HepG2 (cell line): ENCODE measurements around the gene RSL1D1. TPM values are rescaled to one million over a fixed set of nuclear protein-coding genes. Genes with fewer than 3 reads are reported as not detected.

ENCODE experiments used
- ATAC-seq: fragments of 200-7000 bp; cut with Tn5 transposase; 3 replicates; pipeline ENCODE4 v1.9.1; 2020; ENCODE audit warnings: mild to moderate bottlenecking, moderate library complexity
- BruUV-seq: library from RNA; stranded (reverse); fragments of 400-500 nt; replicated peaks from 2 replicates; lab custom pipeline; 2021; lab: Mats Ljungman, UMichigan
- CTCF ChIA-PET: fragments of 300-600 bp; formaldehyde crosslinking; extraction: SDS; loops from one replicate; lab custom pipeline; 2021; ENCODE audit warnings: low total read pairs, inconsistent platforms, low intra/inter-chr PET ratio; lab: Yijun Ruan, JAX
- POLR2A ChIA-PET: fragments of 350-600 bp; sonication (Branson Sonifier 250); formaldehyde crosslinking; loops from one replicate; lab custom pipeline; 2020; ENCODE audit warnings: antibody characterized with exemption, inconsistent platforms; lab: Yijun Ruan, JAX
- DNase-seq: peaks from one replicate; pipeline ENCODE4 v3.0.0-alpha.2; 2015; ENCODE audit warnings: low spot score
- FAIRE-seq: peaks from 3 replicates; lab custom pipeline; 2011; peaks lifted over from hg19 to GRCh38; lab: Jason Lieb, UNC
- H2AFZ ChIP-seq: one replicate; pipeline ENCODE4 v1.6.1; 2011; ENCODE audit warnings: low read length, inconsistent platforms
- H3K27ac ChIP-seq: fragments of 300-600 bp; 3 replicates; pipeline ENCODE4 v1.8.0; 2011; ENCODE audit warnings: mixed run types, mild to moderate bottlenecking, mixed read lengths, low read length, inconsistent platforms; ENCODE audit not compliant: insufficient read depth; ENCODE audit errors: extremely low read length
- H3K27me3 ChIP-seq, 2 experiments: fragments of 200-600 bp in 1 of 2; 2 replicates in 1 of 2; 3 replicates in 1 of 2; pipeline versions ENCODE4 v1.6.0 to v1.8.0; 2011; ENCODE audit warnings: low read length in 2 of 2, mild to moderate bottlenecking in 2 of 2, moderate library complexity in 2 of 2, inconsistent platforms in 1 of 2; ENCODE audit not compliant: insufficient read depth in 2 of 2, control insufficient read depth in 1 of 2
- H3K36me3 ChIP-seq, 2 experiments: fragments of 200-600 bp in 1 of 2; replicated peaks in 1 of 2; 2 replicates in 1 of 2; 3 replicates in 1 of 2; pipeline versions ENCODE4 v1.5.1 to v1.8.0; 2011; ENCODE audit warnings: low read length in 2 of 2, inconsistent platforms in 1 of 2; ENCODE audit not compliant: insufficient read depth in 2 of 2, control insufficient read depth in 1 of 2
- H3K4me1 ChIP-seq: 2 replicates; pipeline ENCODE4 v1.5.1; 2012; ENCODE audit warnings: low read length, inconsistent platforms; ENCODE audit not compliant: insufficient read depth
- H3K4me2 ChIP-seq: 2 replicates; pipeline ENCODE4 v1.6.0; 2011; ENCODE audit warnings: low read depth, low read length, inconsistent platforms
- H3K4me3 ChIP-seq, 3 experiments: fragments of 200-600 bp in 1 of 3; sonication (generic), shearing (Covaris generic) in 1 of 3; replicated peaks in 1 of 3; 2 replicates each; pipeline ENCODE4 v1.5.1; 2011 to 2016; ENCODE audit warnings: low read length in 3 of 3, inconsistent platforms in 2 of 3, low read depth in 2 of 3, mild to moderate bottlenecking in 2 of 3, control low read depth in 1 of 3, mixed read lengths in 1 of 3; ENCODE audit not compliant: insufficient read depth in 1 of 3
- H3K79me2 ChIP-seq: one replicate; pipeline ENCODE4 v1.6.1; 2011; ENCODE audit warnings: low read length, inconsistent platforms; ENCODE audit not compliant: insufficient read depth
- H3K9ac ChIP-seq: 2 replicates; pipeline ENCODE4 v1.6.0; 2011; ENCODE audit warnings: mild to moderate bottlenecking, low read depth, low read length, inconsistent platforms; ENCODE audit not compliant: insufficient read depth
- H3K9me3 ChIP-seq: 2 replicates; pipeline ENCODE4 v1.5.1; 2012; ENCODE audit warnings: mild to moderate bottlenecking, low read length
- H4K20me1 ChIP-seq: 2 replicates; pipeline ENCODE4 v1.6.0; 2011; ENCODE audit warnings: inconsistent platforms, mild to moderate bottlenecking, low read length, moderate library complexity; ENCODE audit not compliant: insufficient read depth
- HDAC1 ChIP-seq: sonication (generic); formaldehyde crosslinking; IDR thresholded peaks from 2 replicates; pipeline ENCODE4 v1.5.1; 2020; ENCODE audit warnings: mild to moderate bottlenecking, missing genetic modification reagents
- HHEX ChIP-seq: IDR thresholded peaks from 2 replicates; pipeline ENCODE4 v1.6.1; 2016; ENCODE audit warnings: control low read depth
- HNRNPK ChIP-seq: fragments of 200-400 bp; formaldehyde crosslinking; IDR thresholded peaks from 2 replicates; pipeline ENCODE4 v1.6.1; 2018; ENCODE audit warnings: low read length, low read depth, moderate library complexity, mild to moderate bottlenecking; ENCODE audit not compliant: poor library complexity, severe bottlenecking
- RBM39 ChIP-seq: fragments of 200-400 bp; formaldehyde crosslinking; IDR thresholded peaks from one replicate; pipeline ENCODE4 v1.6.1; 2018; ENCODE audit warnings: antibody characterized with exemption, mild to moderate bottlenecking, low read depth, low read length; ENCODE audit not compliant: poor library complexity, severe bottlenecking
- SOX6 ChIP-seq, 2 experiments: fragments of 450-650 bp in 1 of 2; sonication (generic) in 1 of 2; formaldehyde crosslinking in 1 of 2; IDR thresholded peaks; 2 replicates each; pipeline versions ENCODE4 v1.4.0 to v1.6.1; 2017 to 2020; ENCODE audit warnings: antibody characterized with exemption in 1 of 2, mild to moderate bottlenecking in 1 of 2, missing genetic modification reagents in 1 of 2
- TCF12 ChIP-seq, 2 experiments: fragments of 450-650 bp in 1 of 2; sonication (generic) in 1 of 2; formaldehyde crosslinking in 1 of 2; IDR thresholded peaks; 2 replicates each; pipeline versions ENCODE4 v1.6.1 to v1.8.0; 2017 to 2022; ENCODE audit warnings: antibody characterized with exemption in 1 of 2, mild to moderate bottlenecking in 1 of 2, missing genetic modification reagents in 1 of 2, moderate library complexity in 1 of 2
- YY1 ChIP-seq: IDR thresholded peaks from 2 replicates; pipeline ENCODE4 v1.6.1; 2011; ENCODE audit warnings: low read length, low read depth, moderate library complexity, mild to moderate bottlenecking; ENCODE audit not compliant: insufficient read depth, insufficient replicate concordance
- ZSCAN31 ChIP-seq: sonication (generic); formaldehyde crosslinking; IDR thresholded peaks from 2 replicates; pipeline ENCODE4 v1.5.0; 2020; ENCODE audit warnings: low read depth, mild to moderate bottlenecking, missing genetic modification reagents
- WGBS: methylation state at CpG from one replicate; pipeline ENCODE4 v1.1.6; 2017; ENCODE audit warnings: low lambda C conversion rate; 5-methylcytosine and 5-hydroxymethylcytosine counted together
- in situ Hi-C: cut with HindIII; loops from 2 replicates; pipeline ENCODE4 v1.10.0; 2017; ENCODE audit warnings: low pct_unique_long_range_greater_than_20kb; ENCODE audit not compliant: extremely low pct_ligation_motif_present
- intact Hi-C: fragments of 100-400 bp; cut with micrococcal nuclease; formaldehyde crosslinking; loops from one replicate; pipeline ENCODE4 v1.10.0; 2022; ENCODE audit not compliant: unreplicated experiment
- polyA plus RNA-seq, 8 experiments: library from polyadenylated mRNA; depleted of rRNA in 3 of 8; stranded (reverse) in 7 of 8; unstranded in 1 of 8; fragments of >200 nt; fragmentation: Illumina TruSeq in 4 of 8; extraction: Trizol in 4 of 8; gene quantifications; 2 replicates each; pipeline versions ENCODE4 v1.2.1 to v1.2.3, GENCODE V29; 2011 to 2016; ENCODE audit warnings: low read depth in 4 of 8, missing spikeins in 1 of 8, mixed read lengths in 1 of 8; ENCODE audit not compliant: insufficient read depth in 1 of 8
- total RNA-seq, 5 experiments: library from RNA; depleted of rRNA; stranded (reverse); fragments of >200 nt; fragmentation: Illumina TruSeq; extraction: Trizol; gene quantifications; 2 replicates each; pipeline ENCODE4 v1.2.3, GENCODE V29; 2016; ENCODE audit warnings: low read depth in 1 of 5
- TF ChIP-seq, protein P1 (sequence below): sonication (generic); formaldehyde crosslinking; IDR thresholded peaks from 2 replicates; pipeline ENCODE4 v1.4.0; 2020; ENCODE audit warnings: missing genetic modification reagents
- TF ChIP-seq, protein P2 (sequence below): sonication (generic); formaldehyde crosslinking; conservative IDR thresholded peaks from 2 replicates; pipeline ENCODE4 v1.4.0; 2020; ENCODE audit warnings: missing genetic modification reagents
- TF ChIP-seq, protein P3 (sequence below): sonication (generic); formaldehyde crosslinking; IDR thresholded peaks from 2 replicates; pipeline ENCODE4 v1.5.1; 2020; ENCODE audit warnings: missing genetic modification reagents, mild to moderate bottlenecking, borderline replicate concordance
- TF ChIP-seq, protein P4 (sequence below): sonication (generic); formaldehyde crosslinking; IDR thresholded peaks from 2 replicates; pipeline ENCODE4 v1.5.0; 2020; ENCODE audit warnings: mild to moderate bottlenecking, missing genetic modification reagents

RSL1D1 gene
- total and polyA plus RNA-seq, 2 of the 13 experiments (the other 11 are each of a cell fraction or from before 2014, with no cell fraction given) = 187 to 343 TPM

DNA sequence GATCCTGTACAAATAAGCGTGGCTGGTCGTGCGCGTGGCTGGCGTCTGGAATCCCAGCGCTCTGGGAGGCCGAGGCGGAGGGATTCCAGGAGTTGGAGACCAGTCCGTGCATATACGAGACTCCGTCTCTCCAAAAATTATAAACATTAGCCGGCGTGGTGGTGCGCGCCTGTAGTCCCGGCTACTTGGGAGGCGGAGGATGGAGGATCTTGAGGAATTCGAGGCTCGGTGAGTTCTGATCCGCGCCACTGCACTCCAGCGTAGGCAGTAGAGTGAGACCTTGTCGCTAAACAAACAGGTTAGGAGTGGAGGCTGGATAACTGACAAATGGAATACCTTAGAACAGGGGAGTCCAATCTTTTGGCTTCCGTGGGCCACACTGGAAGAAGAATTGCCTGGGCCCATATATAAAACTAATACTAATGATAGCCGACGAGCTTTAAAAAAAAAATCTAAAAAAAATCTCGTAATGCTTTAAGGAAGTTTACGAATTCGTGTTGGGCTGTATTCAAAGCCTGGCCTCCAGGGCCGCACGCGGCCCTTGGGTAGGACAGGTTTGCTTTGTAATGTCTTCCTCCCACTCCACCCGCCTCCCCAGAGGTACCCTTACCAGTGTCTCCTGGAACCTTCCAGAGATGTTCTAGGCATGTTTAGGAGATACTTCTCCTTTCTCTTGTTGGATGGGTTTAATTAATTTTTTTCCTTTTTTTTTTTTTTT, 909 bp upstream of the RSL1D1 start:
- no peak for FAIRE-seq
- CTCF ChIA-PET = no interaction called here
- peaks cover 16 to 30% of the 10 kb centered on the region in 2 experiments for H3K36me3 ChIP-seq
- TF ChIP-seq YY1 (no peak), HHEX (CRISPR knock-in tag) (no peak), TCF12 (IDR thresholded peaks at IDR 0.05) (no peak), TCF12 (CRISPR knock-in tag; IDR thresholded peaks at IDR 0.05) (no peak), SOX6 (IDR thresholded peaks at IDR 0.05) (no peak), SOX6 (CRISPR knock-in tag; IDR thresholded peaks at IDR 0.05) (no peak; the same call in 1 of the 2 replicates), HNRNPK (no peak), ZSCAN31 (CRISPR knock-in tag) (no peak), RBM39 (peak; percentile 18), HDAC1 (CRISPR knock-in tag) (no peak)
- TF ChIP-seq, protein P1, sequence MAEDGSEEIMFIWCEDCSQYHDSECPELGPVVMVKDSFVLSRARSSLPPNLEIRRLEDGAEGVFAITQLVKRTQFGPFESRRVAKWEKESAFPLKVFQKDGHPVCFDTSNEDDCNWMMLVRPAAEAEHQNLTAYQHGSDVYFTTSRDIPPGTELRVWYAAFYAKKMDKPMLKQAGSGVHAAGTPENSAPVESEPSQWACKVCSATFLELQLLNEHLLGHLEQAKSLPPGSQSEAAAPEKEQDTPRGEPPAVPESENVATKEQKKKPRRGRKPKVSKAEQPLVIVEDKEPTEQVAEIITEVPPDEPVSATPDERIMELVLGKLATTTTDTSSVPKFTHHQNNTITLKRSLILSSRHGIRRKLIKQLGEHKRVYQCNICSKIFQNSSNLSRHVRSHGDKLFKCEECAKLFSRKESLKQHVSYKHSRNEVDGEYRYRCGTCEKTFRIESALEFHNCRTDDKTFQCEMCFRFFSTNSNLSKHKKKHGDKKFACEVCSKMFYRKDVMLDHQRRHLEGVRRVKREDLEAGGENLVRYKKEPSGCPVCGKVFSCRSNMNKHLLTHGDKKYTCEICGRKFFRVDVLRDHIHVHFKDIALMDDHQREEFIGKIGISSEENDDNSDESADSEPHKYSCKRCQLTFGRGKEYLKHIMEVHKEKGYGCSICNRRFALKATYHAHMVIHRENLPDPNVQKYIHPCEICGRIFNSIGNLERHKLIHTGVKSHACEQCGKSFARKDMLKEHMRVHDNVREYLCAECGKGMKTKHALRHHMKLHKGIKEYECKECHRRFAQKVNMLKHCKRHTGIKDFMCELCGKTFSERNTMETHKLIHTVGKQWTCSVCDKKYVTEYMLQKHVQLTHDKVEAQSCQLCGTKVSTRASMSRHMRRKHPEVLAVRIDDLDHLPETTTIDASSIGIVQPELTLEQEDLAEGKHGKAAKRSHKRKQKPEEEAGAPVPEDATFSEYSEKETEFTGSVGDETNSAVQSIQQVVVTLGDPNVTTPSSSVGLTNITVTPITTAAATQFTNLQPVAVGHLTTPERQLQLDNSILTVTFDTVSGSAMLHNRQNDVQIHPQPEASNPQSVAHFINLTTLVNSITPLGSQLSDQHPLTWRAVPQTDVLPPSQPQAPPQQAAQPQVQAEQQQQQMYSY (CRISPR knock-in tag) = peak; percentile 34; the same call in 1 of the 2 replicates
- TF ChIP-seq, protein P2, sequence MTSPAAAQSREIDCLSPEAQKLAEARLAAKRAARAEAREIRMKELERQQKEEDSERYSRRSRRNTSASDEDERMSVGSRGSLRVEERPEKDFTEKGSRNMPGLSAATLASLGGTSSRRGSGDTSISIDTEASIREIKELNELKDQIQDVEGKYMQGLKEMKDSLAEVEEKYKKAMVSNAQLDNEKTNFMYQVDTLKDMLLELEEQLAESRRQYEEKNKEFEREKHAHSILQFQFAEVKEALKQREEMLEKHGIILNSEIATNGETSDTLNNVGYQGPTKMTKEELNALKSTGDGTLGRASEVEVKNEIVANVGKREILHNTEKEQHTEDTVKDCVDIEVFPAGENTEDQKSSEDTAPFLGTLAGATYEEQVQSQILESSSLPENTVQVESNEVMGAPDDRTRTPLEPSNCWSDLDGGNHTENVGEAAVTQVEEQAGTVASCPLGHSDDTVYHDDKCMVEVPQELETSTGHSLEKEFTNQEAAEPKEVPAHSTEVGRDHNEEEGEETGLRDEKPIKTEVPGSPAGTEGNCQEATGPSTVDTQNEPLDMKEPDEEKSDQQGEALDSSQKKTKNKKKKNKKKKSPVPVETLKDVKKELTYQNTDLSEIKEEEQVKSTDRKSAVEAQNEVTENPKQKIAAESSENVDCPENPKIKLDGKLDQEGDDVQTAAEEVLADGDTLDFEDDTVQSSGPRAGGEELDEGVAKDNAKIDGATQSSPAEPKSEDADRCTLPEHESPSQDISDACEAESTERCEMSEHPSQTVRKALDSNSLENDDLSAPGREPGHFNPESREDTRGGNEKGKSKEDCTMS (CRISPR knock-in tag) = no peak
- TF ChIP-seq, protein P3, sequence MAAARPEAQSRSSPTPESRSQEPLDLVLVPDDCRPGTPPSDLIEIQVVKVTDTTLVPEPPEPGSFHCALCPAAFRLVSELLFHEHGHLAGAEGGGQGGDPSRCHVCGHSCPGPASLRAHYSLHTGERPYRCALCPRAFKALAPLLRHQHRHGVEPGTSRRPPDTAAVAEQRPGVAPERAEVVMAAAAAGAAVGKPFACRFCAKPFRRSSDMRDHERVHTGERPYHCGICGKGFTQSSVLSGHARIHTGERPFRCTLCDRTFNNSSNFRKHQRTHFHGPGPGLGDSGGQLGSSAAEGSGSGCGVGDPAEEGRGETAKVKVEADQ = no peak
- TF ChIP-seq, protein P4, sequence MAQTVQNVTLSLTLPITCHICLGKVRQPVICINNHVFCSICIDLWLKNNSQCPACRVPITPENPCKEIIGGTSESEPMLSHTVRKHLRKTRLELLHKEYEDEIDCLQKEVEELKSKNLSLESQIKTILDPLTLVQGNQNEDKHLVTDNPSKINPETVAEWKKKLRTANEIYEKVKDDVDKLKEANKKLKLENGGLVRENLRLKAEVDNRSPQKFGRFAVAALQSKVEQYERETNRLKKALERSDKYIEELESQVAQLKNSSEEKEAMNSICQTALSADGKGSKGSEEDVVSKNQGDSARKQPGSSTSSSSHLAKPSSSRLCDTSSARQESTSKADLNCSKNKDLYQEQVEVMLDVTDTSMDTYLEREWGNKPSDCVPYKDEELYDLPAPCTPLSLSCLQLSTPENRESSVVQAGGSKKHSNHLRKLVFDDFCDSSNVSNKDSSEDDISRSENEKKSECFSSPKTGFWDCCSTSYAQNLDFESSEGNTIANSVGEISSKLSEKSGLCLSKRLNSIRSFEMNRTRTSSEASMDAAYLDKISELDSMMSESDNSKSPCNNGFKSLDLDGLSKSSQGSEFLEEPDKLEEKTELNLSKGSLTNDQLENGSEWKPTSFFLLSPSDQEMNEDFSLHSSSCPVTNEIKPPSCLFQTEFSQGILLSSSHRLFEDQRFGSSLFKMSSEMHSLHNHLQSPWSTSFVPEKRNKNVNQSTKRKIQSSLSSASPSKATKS (CRISPR knock-in tag) = no peak; the same call in 1 of the 2 replicates

More for the DNA sequence above, 909 bp upstream of the RSL1D1 start:
- DNase-seq = peak; percentile 63
- H3K27ac ChIP-seq = peak overlapping the region; percentile 87
- H3K9ac ChIP-seq = peak overlapping the region; percentile 99
- BruUV-seq = no TSS peak
- in situ Hi-C loops (no loop called here), intact Hi-C loops (loop anchor here (2.0 kb wide), 1 partner anchor 71 kb away; no protein-coding TSS in a partner anchor)
- H4K20me1 ChIP-seq = peaks cover 24% of the 10 kb centered on the region
- POLR2A ChIA-PET = interaction anchor here (0.6 to 10.4 kb wide), 17 partner anchors 11 to 216 kb away, joined by 3 to 72 read pairs (median 9); partner anchors contain the start of genes GSPT1, SNX29, TXNDC11 and ZC3H7A
- 9% methylated on average over 33 of the region's 33 CpGs for WGBS
- peak overlapping the region; percentile 80 for H3K4me2 ChIP-seq
- peaks cover 55% of the 10 kb centered on the region for H3K4me1 ChIP-seq
- H3K27me3 ChIP-seq = no peaks in the 10 kb centered on the region; a peak in 2 of 5 replicates
- no peaks in the 10 kb centered on the region for H3K9me3 ChIP-seq
- H3K79me2 ChIP-seq = peaks cover 92% of the 10 kb centered on the region
- H2AFZ ChIP-seq = no peak overlapping the region
- ATAC-seq = peak; percentile 62
- H3K4me3 ChIP-seq = peak overlapping the region; percentile 80 to 99 (median 99)
